Hepatocyte (in vitro differentiated cells): ENCODE results near the gene CPEB4. TPM values are rescaled to one million over a fixed set of nuclear protein-coding genes. Genes with fewer than 3 reads are reported as not detected.
A peak's percentile ranks its signal among the peaks of the same experiment; 100 is the strongest.

Source experiments
- DNase-seq: peaks from one replicate; pipeline ENCODE4 v3.0.0-alpha.2; 2016; ENCODE audit warnings: low spot score
- H2AFZ ChIP-seq: fragments of 200-600 bp; sonication (generic); 2 replicates; pipeline ENCODE4 v1.6.0; 2016; ENCODE audit warnings: antibody characterized with exemption, mild to moderate bottlenecking
- H3K27ac ChIP-seq: fragments of 200-600 bp; sonication (generic); 2 replicates; pipeline ENCODE4 v1.5.1; 2016; ENCODE audit warnings: mild to moderate bottlenecking
- H3K27me3 ChIP-seq: fragments of 200-600 bp; sonication (generic); 2 replicates; pipeline ENCODE4 v1.6.1; 2016
- H3K36me3 ChIP-seq: fragments of 200-600 bp; sonication (generic); replicated peaks from 2 replicates; pipeline ENCODE4 v1.5.1; 2016; ENCODE audit warnings: low read depth; ENCODE audit not compliant: insufficient read depth
- H3K4me1 ChIP-seq: fragments of 200-600 bp; sonication (generic); 2 replicates; pipeline ENCODE4 v1.5.1; 2016; ENCODE audit warnings: mild to moderate bottlenecking, moderate library complexity; ENCODE audit not compliant: insufficient read depth
- H3K4me2 ChIP-seq: fragments of 200-600 bp; sonication (generic); 2 replicates; pipeline ENCODE4 v1.6.0; 2016
- H3K4me3 ChIP-seq: fragments of 200-600 bp; sonication (generic); 2 replicates; pipeline ENCODE4 v1.5.1; 2016; ENCODE audit warnings: mild to moderate bottlenecking
- H3K79me2 ChIP-seq: fragments of 200-600 bp; sonication (generic); 2 replicates; pipeline ENCODE4 v1.6.0; 2017; ENCODE audit warnings: mild to moderate bottlenecking
- H3K9me2 ChIP-seq: fragments of 200-600 bp; sonication (generic); replicated peaks from 2 replicates; pipeline ENCODE4 v1.6.0; 2017; ENCODE audit warnings: mild to moderate bottlenecking; ENCODE audit not compliant: insufficient read depth
- H3K9me3 ChIP-seq: fragments of 200-600 bp; sonication (generic); 2 replicates; pipeline ENCODE4 v1.5.1; 2016; ENCODE audit warnings: low read depth, mild to moderate bottlenecking
- H4K20me1 ChIP-seq: fragments of 200-600 bp; sonication (generic); 2 replicates; pipeline ENCODE4 v1.6.0; 2016; ENCODE audit warnings: mild to moderate bottlenecking; ENCODE audit not compliant: insufficient read depth, poor library complexity, severe bottlenecking
- EZH2 ChIP-seq: fragments of 200-600 bp; sonication (generic); IDR thresholded peaks from 2 replicates; pipeline ENCODE4 v1.6.1; 2016; ENCODE audit warnings: antibody characterized with exemption, mild to moderate bottlenecking, borderline replicate concordance
- EZH2phosphoT487 ChIP-seq: fragments of 200-600 bp; sonication (generic); IDR thresholded peaks from one replicate; pipeline ENCODE4 v1.6.1; 2018; ENCODE audit warnings: antibody characterized with exemption, mild to moderate bottlenecking, low read depth, moderate library complexity; ENCODE audit not compliant: unreplicated experiment, severe bottlenecking
- WGBS: methylation state at CpG from one replicate; pipeline ENCODE4 v1.1.6; 2016; ENCODE audit warnings: low lambda C conversion rate; ENCODE audit errors: missing lambda C conversion rate; 5-methylcytosine and 5-hydroxymethylcytosine counted together
- polyA plus RNA-seq: library from polyadenylated mRNA; unstranded; fragments of >200 nt; fragmentation: Nextera tagmentation; extraction: Ambion mirVana; gene quantifications from 2 replicates; pipeline ENCODE4 v1.2.1, GENCODE V29; 2016
- total RNA-seq: library from RNA; depleted of rRNA; stranded (reverse); fragments of >200 nt; gene quantifications from 2 replicates; pipeline ENCODE4 v1.2.3, GENCODE V29; 2014
- TF ChIP-seq, protein P1 (sequence below): fragments of 200-600 bp; sonication (generic); IDR thresholded peaks from 2 replicates; pipeline ENCODE4 v1.5.1; 2016; ENCODE audit warnings: antibody characterized with exemption, mild to moderate bottlenecking; ENCODE audit not compliant: poor library complexity

The CPEB4 gene
- total and polyA plus RNA-seq, 2 experiments from 2014 or later, result 13.3 to 49.2 TPM

DNA sequence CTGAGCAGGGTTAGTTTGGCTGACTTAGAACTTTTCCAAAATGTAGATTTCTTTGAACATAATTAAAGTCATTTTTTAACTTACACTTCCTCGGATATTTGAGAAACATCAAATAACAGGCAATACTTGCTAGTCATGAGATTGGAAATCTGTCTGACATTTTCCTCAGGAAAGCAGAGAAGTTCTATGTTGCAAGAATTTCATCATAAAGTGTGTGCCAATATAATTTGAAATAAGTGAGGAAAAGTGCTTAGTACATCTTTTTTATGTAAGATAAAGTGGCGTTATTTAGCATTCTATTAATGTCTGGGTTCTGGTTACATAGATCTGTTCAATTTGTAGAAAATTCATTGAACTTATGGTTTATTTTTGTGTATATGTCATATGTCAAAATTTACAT, 52.1 kb downstream of the CPEB4 start:
- Histone ChIP-seq H4K20me1 (no peaks in the 10 kb centered on the region), H3K4me3 (no peak overlapping the region), H2AFZ (no peak overlapping the region), H3K36me3 (no peaks in the 10 kb centered on the region), H3K27ac (no peak overlapping the region), H3K27me3 (no peaks in the 10 kb centered on the region), H3K9me3 (no peaks in the 10 kb centered on the region), H3K79me2 (peaks cover 40% of the 10 kb centered on the region), H3K4me1 (peaks cover 38% of the 10 kb centered on the region), H3K4me2 (no peak overlapping the region), H3K9me2 (no peaks in the 10 kb centered on the region)
- no peak for TF ChIP-seq EZH2
- TF ChIP-seq, protein P1, sequence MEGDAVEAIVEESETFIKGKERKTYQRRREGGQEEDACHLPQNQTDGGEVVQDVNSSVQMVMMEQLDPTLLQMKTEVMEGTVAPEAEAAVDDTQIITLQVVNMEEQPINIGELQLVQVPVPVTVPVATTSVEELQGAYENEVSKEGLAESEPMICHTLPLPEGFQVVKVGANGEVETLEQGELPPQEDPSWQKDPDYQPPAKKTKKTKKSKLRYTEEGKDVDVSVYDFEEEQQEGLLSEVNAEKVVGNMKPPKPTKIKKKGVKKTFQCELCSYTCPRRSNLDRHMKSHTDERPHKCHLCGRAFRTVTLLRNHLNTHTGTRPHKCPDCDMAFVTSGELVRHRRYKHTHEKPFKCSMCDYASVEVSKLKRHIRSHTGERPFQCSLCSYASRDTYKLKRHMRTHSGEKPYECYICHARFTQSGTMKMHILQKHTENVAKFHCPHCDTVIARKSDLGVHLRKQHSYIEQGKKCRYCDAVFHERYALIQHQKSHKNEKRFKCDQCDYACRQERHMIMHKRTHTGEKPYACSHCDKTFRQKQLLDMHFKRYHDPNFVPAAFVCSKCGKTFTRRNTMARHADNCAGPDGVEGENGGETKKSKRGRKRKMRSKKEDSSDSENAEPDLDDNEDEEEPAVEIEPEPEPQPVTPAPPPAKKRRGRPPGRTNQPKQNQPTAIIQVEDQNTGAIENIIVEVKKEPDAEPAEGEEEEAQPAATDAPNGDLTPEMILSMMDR, result no peak
- TF ChIP-seq EZH2phosphoT487, result no peak
- DNase-seq, result no peak
- WGBS, result 90% methylated on average over 2 of the region's 2 CpGs

DNA sequence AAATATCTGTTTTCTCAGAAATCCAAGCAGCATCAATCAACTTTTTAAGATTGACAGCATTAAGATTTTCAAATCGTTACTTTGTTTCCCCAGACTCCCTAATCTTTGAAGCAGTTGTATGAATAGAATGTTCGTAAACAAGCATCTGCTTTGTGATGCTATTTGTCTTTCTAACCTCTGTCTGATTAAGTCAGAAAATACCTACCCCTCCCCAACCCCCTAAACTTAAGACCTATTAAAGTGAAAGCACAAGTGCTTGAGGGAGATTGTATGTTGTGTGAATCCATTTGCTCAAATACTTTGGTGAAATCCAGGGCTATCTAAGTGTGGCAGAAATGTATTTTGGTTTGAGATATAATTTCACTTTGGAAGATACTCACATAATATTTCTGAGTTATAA, 53.0 kb downstream of the CPEB4 start:
- Histone ChIP-seq H3K9me3 (no peaks in the 10 kb centered on the region), H2AFZ (no peak overlapping the region), H3K9me2 (no peaks in the 10 kb centered on the region), H3K27me3 (no peaks in the 10 kb centered on the region), H3K4me2 (no peak overlapping the region), H3K36me3 (no peaks in the 10 kb centered on the region), H3K4me1 (peaks cover 46% of the 10 kb centered on the region), H3K4me3 (no peak overlapping the region), H4K20me1 (no peaks in the 10 kb centered on the region), H3K27ac (no peak overlapping the region), H3K79me2 (peaks cover 32% of the 10 kb centered on the region)
- DNase-seq, result no peak
- TF ChIP-seq, protein P1, result no peak
- no peak for TF ChIP-seq EZH2phosphoT487
- no peak for TF ChIP-seq EZH2
- 53% methylated on average over 2 of the region's 2 CpGs for WGBS

DNA sequence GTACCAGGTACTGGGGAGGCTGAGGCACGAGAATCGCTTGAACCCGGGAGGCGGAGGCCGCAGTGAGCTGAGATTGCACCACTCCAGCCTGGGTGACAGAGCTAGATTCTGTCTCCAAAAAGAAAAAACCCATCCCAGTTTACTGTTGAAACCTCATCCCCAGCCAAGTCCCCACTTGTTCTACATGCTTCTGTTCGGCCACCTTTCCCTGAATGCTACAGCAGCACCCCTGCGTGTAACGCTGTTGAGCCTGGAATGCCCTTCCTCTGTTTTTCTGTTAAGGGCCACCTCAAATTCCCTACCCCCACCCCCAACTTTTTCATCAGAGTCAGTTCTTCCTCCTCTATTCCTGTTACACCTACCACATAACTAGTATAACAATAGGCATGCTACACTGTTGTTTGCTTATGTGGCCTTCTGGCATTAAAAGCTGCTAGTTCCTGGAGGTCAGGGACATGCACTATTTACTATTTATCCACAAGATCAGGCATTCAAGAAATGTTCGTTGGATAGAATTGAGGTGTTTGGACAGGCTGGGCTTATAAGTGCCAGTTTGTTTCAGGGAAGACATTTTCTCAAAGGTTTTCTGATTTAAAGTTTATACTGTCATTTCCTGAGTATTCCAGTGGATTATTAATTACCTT, 53.7 kb downstream of the CPEB4 start:
- H2AFZ ChIP-seq, result no peak overlapping the region
- H3K79me2 ChIP-seq, result peaks cover 28% of the 10 kb centered on the region
- H4K20me1 ChIP-seq, result no peaks in the 10 kb centered on the region
- H3K27ac ChIP-seq, result peak overlapping the region; percentile 10
- peak overlapping the region; percentile 37 for H3K4me2 ChIP-seq
- H3K9me2 ChIP-seq, result no peaks in the 10 kb centered on the region
- H3K27me3 ChIP-seq, result no peaks in the 10 kb centered on the region
- H3K4me1 ChIP-seq, result peaks cover 46% of the 10 kb centered on the region
- TF ChIP-seq EZH2phosphoT487 (no peak), EZH2 (no peak)
- TF ChIP-seq, protein P1, result no peak
- no peaks in the 10 kb centered on the region for H3K9me3 ChIP-seq
- no peaks in the 10 kb centered on the region for H3K36me3 ChIP-seq
- no peak for DNase-seq
- H3K4me3 ChIP-seq, result no peak overlapping the region
- WGBS, result 73% methylated on average over 9 of the region's 9 CpGs
